Heart left ventricle (tissue), 16 donors: ENCODE data around the gene SNRNP40. TPM values are rescaled to one million over a fixed set of nuclear protein-coding genes. Genes with fewer than 3 reads are reported as not detected.

Experiments used
- ATAC-seq, 4 donors: fragments of 200-7000 bp; cut with Tn5 transposase; one replicate each; pipeline ENCODE4 v1.9.1; 2020 to 2022; ENCODE audit warnings: moderate library complexity in 4 of 4, mild to moderate bottlenecking in 3 of 4, moderate number of reproducible peaks in 1 of 4
- DNase-seq, 5 donors: peaks; one replicate each; pipeline ENCODE4 v3.0.0-alpha.2; 2020
- H3K27ac ChIP-seq, 12 donors: fragments of 200-600 bp; sonication (generic) in 4 of 12; one replicate each; pipeline versions ENCODE4 v1.5.0 to v1.8.0; 2016 to 2022; ENCODE audit warnings: mild to moderate bottlenecking in 2 of 12
- H3K27me3 ChIP-seq, 9 donors: fragments of 200-600 bp; sonication (generic) in 2 of 9; one replicate each; pipeline versions ENCODE4 v1.5.1 to v1.8.0; 2016 to 2022; ENCODE audit warnings: mild to moderate bottlenecking in 3 of 9
- H3K36me3 ChIP-seq, 9 donors: fragments of 200-600 bp; sonication (generic) in 2 of 9; one replicate each; pipeline versions ENCODE4 v1.5.0 to v1.8.0; 2018 to 2022; ENCODE audit warnings: mild to moderate bottlenecking in 2 of 9
- H3K4me1 ChIP-seq, 12 donors: fragments of 200-600 bp; sonication (generic) in 4 of 12; one replicate each; pipeline versions ENCODE4 v1.5.0 to v1.8.0; 2016 to 2022; ENCODE audit warnings: mild to moderate bottlenecking in 3 of 12
- H3K4me3 ChIP-seq, 12 donors: fragments of 200-600 bp; sonication (generic) in 4 of 12; one replicate each; pipeline versions ENCODE4 v1.5.0 to v1.8.0; 2017 to 2022; ENCODE audit warnings: mild to moderate bottlenecking in 9 of 12, moderate library complexity in 4 of 12
- H3K9me3 ChIP-seq, 12 donors: fragments of 200-600 bp; sonication (generic) in 4 of 12; one replicate each; pipeline versions ENCODE4 v1.5.0 to v1.8.0; 2016 to 2022; ENCODE audit warnings: mild to moderate bottlenecking in 1 of 12
- CTCF ChIP-seq, 12 donors: fragments of 200-600 bp; sonication (generic) in 4 of 12; IDR thresholded peaks; one replicate each; pipeline versions ENCODE4 v1.5.0 to v1.8.0; 2018 to 2022; ENCODE audit warnings: antibody characterized with exemption in 12 of 12, mild to moderate bottlenecking in 5 of 12
- POLR2A ChIP-seq, 2 donors: fragments of 450-650 bp; IDR thresholded peaks; one replicate each; pipeline ENCODE4 v1.6.1; 2017; ENCODE audit warnings: antibody characterized with exemption in 2 of 2, mild to moderate bottlenecking in 2 of 2, moderate library complexity in 2 of 2
- WGBS, 4 donors: extraction: QIAGEN DNeasy Blood & Tissue Kit in 2 of 4; methylation state at CpG; one replicate each; pipeline versions ENCODE4 v1.1.5 to v1.1.7; 2013 to 2018; 5-methylcytosine and 5-hydroxymethylcytosine counted together
- intact Hi-C, 10 donors: fragments of 100-400 bp; cut with DNase I; formaldehyde crosslinking; loops; one replicate each; pipeline versions ENCODE4 v1.11.1 to v1.14.2; 2022
- polyA plus RNA-seq, 2 donors: library from polyadenylated mRNA; stranded (reverse); fragments of 200-250 nt; gene quantifications; one replicate each; pipeline ENCODE4 v1.2.3, GENCODE V29; 2013
- total RNA-seq, 9 donors: library from RNA; depleted of rRNA in 2 of 9; stranded (reverse); fragments of >200 nt in 2 of 9; fragmentation: NEBNext Ultra II Directional in 3 of 9; extraction: Animal tissue kit (Norgen Biotek cat#: 25700) in 3 of 9; gene quantifications; one replicate each; pipeline versions ENCODE4 v1.1.0 to v1.2.4, GENCODE V29; 2016 to 2023
- donor health status: ischemic (EF 13 %, LVEDD 7.1; RV severe dilation, severe dysfunction).
- donor health status: healthy with polysubstance abuse.
- donor health status: DM: no; HTN: yes; CAD: no.
- donor health status: DM: no; HTN: no; CAD: no.
- donor health status: ischemic (EF 25% LVEDD 6.9; RV normal size, moderate dysfunction).
- donor health status: ischemic (EF 25% LVEDD 5.7; RV mildly dilated, moderate dysfunction).
- donor health status: healthy.
- donor health status: DM: yes; HTN: yes; CAD: no.
- donor health status: ischemic (EF 35%, LVEDD 5.7; RV mildly dilated, moderate dysfunction).
- donor health status: nonischemic (EF 11% LVEDD 7.7; RV severe dilation, severe dysfunction).
- donor health status: DM: yes; HTN: yes; CAD: no.
- donor health status: PGD.
- donor health status: ischemic (EF 29% LVEDD 5.4; RV normal size, mild dysfunction).
- donor health status: nonischemic (EF 23%, LVEDD 6.1; RV moderate dilation, normal function).

The SNRNP40 gene
- total and polyA plus RNA-seq, 11 donors, result 8.6 to 26.0 (median 17.6) TPM

GRCh38 chr1:31228986-31229385, 67.6 kb downstream of the SNRNP40 start:
- TF ChIP-seq CTCF (IDR thresholded peaks at IDR 0.05), result no peak
- TF ChIP-seq POLR2A (IDR thresholded peaks at IDR 0.05), result no peak
- no peaks in the 10 kb centered on the region for H3K36me3 ChIP-seq
- DNase-seq (no peak), ATAC-seq (no peak)
- no peaks in the 10 kb centered on the region for H3K4me1 ChIP-seq
- peaks cover 0 to 8% (median 0%) of the 10 kb centered on the region in 9 donors for H3K27me3 ChIP-seq
- H3K9me3 ChIP-seq, result no peaks in the 10 kb centered on the region
- no peak overlapping the region for H3K4me3 ChIP-seq
- intact Hi-C loops, result no loop called here
- no peak overlapping the region for H3K27ac ChIP-seq

DNA sequence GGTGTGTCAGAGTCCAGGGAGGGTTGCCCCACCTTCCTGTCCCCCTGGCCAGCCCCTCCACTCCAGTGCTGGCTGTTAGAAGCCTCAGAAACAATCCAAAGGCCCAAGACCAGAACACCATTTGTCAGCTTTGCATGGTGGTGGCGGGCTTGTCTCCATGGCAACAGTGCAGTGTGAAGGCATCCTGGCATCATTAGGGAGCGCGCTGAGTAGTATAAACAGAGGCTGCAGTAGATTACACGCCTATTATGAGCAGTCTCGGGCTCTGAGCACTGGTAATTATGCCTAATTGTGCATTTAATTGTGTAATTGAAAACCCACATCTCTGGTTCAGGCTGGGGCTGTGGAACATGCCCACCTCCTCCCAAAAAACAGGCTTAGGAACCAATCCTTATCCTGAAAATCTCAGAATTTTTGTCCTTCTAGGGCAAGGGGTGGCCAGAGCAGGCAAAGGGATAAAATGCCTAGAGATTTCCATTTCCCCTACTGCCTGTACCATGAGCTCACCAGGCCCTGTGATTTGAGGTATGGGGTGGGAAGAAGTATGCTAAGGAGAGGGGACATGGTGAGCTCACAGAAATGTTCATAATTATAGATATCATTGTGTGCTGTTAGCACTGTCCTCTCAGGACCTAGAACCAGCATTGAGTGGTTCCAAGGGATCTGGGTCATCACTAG, 68.6 kb downstream of the SNRNP40 start:
- Histone ChIP-seq H3K4me3 (no peak overlapping the region), H3K36me3 (no peaks in the 10 kb centered on the region), H3K9me3 (no peaks in the 10 kb centered on the region), H3K27ac (no peak overlapping the region), H3K27me3 (peaks cover 0 to 13% (median 0%) of the 10 kb centered on the region in 9 donors), H3K4me1 (no peaks in the 10 kb centered on the region)
- TF ChIP-seq CTCF (IDR thresholded peaks at IDR 0.05) (no peak), POLR2A (IDR thresholded peaks at IDR 0.05) (no peak)
- intact Hi-C loops, result no loop called here
- DNase-seq (no peak), ATAC-seq (no peak)
- WGBS, 4 donors, result 63 to 78% (median 71%) methylated on average over 1 to 5 of the region's 5 CpGs

- Histone ChIP-seq H3K9me3 (no peaks in the 10 kb centered on the region), H3K36me3 (no peaks in the 10 kb centered on the region), H3K27ac (no peak overlapping the region), H3K4me1 (no peaks in the 10 kb centered on the region), H3K4me3 (no peak overlapping the region), H3K27me3 (peaks cover 0 to 13% (median 0%) of the 10 kb centered on the region in 9 donors)
- DNase-seq (no peak), ATAC-seq (no peak)
- WGBS, 4 donors, result 64 to 70% (median 68%) methylated on average over 9 of the region's 9 CpGs
- no peak for TF ChIP-seq CTCF (IDR thresholded peaks at IDR 0.05)
- intact Hi-C loops, result no loop called here
These were observed 72.5 kb downstream of the SNRNP40 start for GRCh38 chr1:31224068-31224467.

DNA sequence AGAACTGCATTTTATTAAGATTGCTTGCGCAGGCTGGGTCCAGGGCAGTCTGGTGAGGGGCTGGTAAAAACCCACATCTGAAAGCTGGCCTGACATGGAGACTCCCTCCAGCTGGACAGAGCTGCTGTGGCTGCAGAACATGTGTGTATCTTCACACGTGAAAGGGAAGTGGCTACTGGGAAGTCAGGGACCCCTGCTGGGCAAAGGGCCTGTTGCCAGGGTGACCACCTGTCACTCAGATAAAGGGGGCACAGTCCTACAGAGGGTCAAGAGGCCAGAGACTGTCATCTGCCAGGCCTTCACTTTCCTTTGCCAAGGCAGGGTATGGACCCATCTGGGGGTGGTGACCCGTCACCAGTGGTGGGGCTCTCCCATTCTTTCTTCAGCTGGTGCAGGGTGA, 74.4 kb downstream of the SNRNP40 start:
- no peak for DNase-seq
- WGBS, 4 donors, result 69 to 75% (median 75%) methylated on average over 3 of the region's 3 CpGs
- Histone ChIP-seq H3K36me3 (no peaks in the 10 kb centered on the region), H3K9me3 (no peaks in the 10 kb centered on the region), H3K27me3 (peaks cover 0 to 13% (median 0%) of the 10 kb centered on the region in 9 donors), H3K4me1 (no peaks in the 10 kb centered on the region), H3K27ac (no peak overlapping the region), H3K4me3 (no peak overlapping the region)
- TF ChIP-seq POLR2A (IDR thresholded peaks at IDR 0.05) (no peak), CTCF (IDR thresholded peaks at IDR 0.05) (no peak)
- ATAC-seq, result no peak
- intact Hi-C loops, result no loop called here
